Fibroblast of pulmonary artery (primary cell): Measurements from ENCODE around the gene PODN.

Source experiments
- DNase-seq: peaks from one replicate; pipeline ENCODE4 v3.0.0-alpha.2; 2010; ENCODE audit warnings: low read depth
- H3K4me3 ChIP-seq: replicated peaks from 2 replicates; pipeline ENCODE4 v1.5.1; 2011; ENCODE audit warnings: low read depth, mild to moderate bottlenecking, control low read depth, low read length, moderate library complexity
- TF ChIP-seq, protein P1 (sequence below): IDR thresholded peaks from 2 replicates; pipeline ENCODE4 v1.5.1; 2011; ENCODE audit warnings: mild to moderate bottlenecking, control low read depth, low read length, inconsistent platforms; ENCODE audit errors: missing control alignments

Gene PODN

DNA sequence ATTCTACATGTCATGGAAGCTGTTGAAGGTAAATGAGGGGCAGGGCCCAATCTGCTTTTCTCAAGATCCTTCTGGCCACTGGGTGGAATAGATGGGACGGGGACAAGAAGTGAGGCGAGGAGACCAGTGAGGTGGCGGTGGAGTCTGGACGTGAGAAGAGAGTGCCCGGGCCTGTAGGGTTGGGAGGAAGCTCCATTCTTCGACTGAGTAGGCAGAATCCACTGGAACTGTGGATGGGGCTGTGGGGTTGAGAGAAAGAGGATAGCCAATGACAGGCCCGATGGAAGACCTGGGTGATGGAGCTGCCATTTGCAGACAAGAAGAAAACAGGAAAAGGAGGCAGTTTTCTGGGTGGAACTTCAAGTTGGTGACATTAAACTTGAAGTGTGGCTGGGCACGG lies 70.2 kb downstream of the PODN start:
- TF ChIP-seq, protein P1, sequence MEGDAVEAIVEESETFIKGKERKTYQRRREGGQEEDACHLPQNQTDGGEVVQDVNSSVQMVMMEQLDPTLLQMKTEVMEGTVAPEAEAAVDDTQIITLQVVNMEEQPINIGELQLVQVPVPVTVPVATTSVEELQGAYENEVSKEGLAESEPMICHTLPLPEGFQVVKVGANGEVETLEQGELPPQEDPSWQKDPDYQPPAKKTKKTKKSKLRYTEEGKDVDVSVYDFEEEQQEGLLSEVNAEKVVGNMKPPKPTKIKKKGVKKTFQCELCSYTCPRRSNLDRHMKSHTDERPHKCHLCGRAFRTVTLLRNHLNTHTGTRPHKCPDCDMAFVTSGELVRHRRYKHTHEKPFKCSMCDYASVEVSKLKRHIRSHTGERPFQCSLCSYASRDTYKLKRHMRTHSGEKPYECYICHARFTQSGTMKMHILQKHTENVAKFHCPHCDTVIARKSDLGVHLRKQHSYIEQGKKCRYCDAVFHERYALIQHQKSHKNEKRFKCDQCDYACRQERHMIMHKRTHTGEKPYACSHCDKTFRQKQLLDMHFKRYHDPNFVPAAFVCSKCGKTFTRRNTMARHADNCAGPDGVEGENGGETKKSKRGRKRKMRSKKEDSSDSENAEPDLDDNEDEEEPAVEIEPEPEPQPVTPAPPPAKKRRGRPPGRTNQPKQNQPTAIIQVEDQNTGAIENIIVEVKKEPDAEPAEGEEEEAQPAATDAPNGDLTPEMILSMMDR, result no peak
- DNase-seq, result no peak
- no peak overlapping the region for H3K4me3 ChIP-seq

DNA sequence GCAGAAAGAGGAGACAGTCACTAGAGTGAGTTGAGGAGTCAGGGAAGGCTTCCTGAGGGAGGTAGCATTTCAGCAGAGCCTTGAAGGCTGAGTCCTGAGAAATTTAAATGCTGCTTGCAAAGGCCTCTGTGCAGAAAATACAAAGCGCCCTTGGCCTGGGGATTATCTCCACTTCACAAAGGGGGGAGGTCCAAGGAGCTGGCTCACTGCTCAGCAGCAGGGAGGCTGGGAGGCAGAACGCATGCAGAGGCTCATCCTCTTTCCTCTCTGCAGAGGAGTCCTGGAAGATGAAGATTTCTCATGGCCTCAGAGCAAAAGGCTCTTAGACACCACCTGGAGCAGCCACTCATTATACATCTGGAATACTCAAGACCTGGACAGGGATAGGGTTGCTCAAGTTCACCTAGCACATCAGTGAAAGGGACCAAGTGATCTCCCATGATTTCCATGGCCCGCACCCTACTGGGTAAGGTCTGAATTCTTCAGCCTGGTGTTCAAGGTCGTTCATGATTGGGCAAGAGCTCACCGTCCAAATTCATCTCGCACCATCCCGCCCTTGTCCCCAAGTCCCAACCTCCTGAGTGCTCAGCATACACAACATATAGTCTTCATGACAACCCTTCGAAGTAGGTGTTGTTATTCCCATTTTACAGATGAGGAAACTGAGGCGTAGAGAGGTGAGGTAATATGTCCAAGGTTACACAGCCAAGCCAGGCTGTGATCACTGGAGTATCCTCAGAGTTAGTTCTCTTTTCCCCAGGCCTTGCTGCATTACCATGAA lies 71.4 kb downstream of the PODN start:
- DNase-seq, result no peak
- TF ChIP-seq, protein P1, result no peak
- no peak overlapping the region for H3K4me3 ChIP-seq

DNA sequence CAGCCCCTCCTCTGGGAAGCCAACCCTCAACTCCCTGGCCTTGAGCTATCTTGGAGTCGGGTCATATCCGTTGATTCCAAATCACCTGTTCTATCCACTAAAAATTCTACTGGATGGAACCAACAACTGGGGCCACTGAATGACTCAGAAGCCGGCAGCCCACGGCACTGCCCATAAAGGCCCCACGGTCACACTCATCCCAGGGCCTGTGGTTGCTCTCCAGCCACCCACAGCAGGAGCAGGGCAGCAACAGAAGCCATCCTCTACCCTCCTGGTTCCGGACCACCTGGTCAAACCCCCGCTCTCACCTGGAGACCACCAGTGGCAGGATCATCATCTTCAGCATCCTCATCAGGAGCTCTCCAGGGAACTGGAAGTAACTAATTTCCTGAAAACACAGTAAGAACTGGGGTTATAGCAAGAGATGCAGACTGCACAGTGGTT lies 72.1 kb downstream of the PODN start:
- no peak for DNase-seq
- TF ChIP-seq, protein P1, result no peak
- no peak overlapping the region for H3K4me3 ChIP-seq
